ENCODE data around the gene DNMT1.
"Not testable (repeated sequence)": the region's sequence is repeated elsewhere in the genome, so short reads cannot be mapped to it uniquely, and the experiment has no call there.

DNMT1 gene

GRCh38 chr19:10182076-10182475 lies 12.7 kb downstream of the DNMT1 start:
- DNase-seq (ENCODE audit: low spot score), result no peak

GRCh38 chr19:10180459-10180858 lies 14.3 kb downstream of the DNMT1 start:
- DNase-seq (ENCODE audit: low spot score), result no peak

GRCh38 chr19:10180024-10180423 lies 14.7 kb downstream of the DNMT1 start:
- DNase-seq (ENCODE audit: low spot score), result not testable (repeated sequence)

GRCh38 chr19:10173527-10173926 lies 21.2 kb downstream of the DNMT1 start:
- DNase-seq (ENCODE audit: low spot score), result no peak

GRCh38 chr19:10168386-10168948 lies 26.3 kb downstream of the DNMT1 start:
- DNase-seq (ENCODE audit: low spot score), result no peak

GRCh38 chr19:10167459-10167858 lies 27.3 kb downstream of the DNMT1 start:
- DNase-seq (ENCODE audit: low spot score), result no peak

- DNase-seq (ENCODE audit: low spot score), result not testable (repeated sequence)
These were observed 28.3 kb downstream of the DNMT1 start for GRCh38 chr19:10166501-10166900.

- DNase-seq (ENCODE audit: low spot score), result no peak
These were observed 28.7 kb downstream of the DNMT1 start for GRCh38 chr19:10166046-10166445.

- DNase-seq (ENCODE audit: low spot score), result no peak
These were observed 31.2 kb downstream of the DNMT1 start for GRCh38 chr19:10163536-10163935.

- no peak for DNase-seq (ENCODE audit: low spot score)
These were observed 35.1 kb downstream of the DNMT1 start for GRCh38 chr19:10159610-10160009.

- DNase-seq (ENCODE audit: low spot score), result no peak
These were observed 36.3 kb downstream of the DNMT1 start for GRCh38 chr19:10158485-10158884.

- no peak for DNase-seq (ENCODE audit: low spot score)
These were observed 36.7 kb downstream of the DNMT1 start for GRCh38 chr19:10158071-10158470.

- no peak for DNase-seq (ENCODE audit: low spot score)
These were observed 38.9 kb downstream of the DNMT1 start for GRCh38 chr19:10155839-10156238.

- no peak for DNase-seq (ENCODE audit: low spot score)
These were observed 42.7 kb downstream of the DNMT1 start for GRCh38 chr19:10152100-10152499.

GRCh38 chr19:10151521-10151920 lies 43.2 kb downstream of the DNMT1 start:
- DNase-seq (ENCODE audit: low spot score), result no peak

GRCh38 chr19:10149427-10149826 lies 45.3 kb downstream of the DNMT1 start:
- no peak for DNase-seq (ENCODE audit: low spot score)

- DNase-seq (ENCODE audit: low spot score), result no peak
These were observed 48.6 kb downstream of the DNMT1 start for GRCh38 chr19:10146142-10146541.

GRCh38 chr19:10145031-10145430 lies 49.7 kb downstream of the DNMT1 start:
- no peak for DNase-seq (ENCODE audit: low spot score)

GRCh38 chr19:10144361-10144760 lies 50.4 kb downstream of the DNMT1 start:
- DNase-seq (ENCODE audit: low spot score), result no peak

- no peak for DNase-seq (ENCODE audit: low spot score)
These were observed 51.1 kb downstream of the DNMT1 start for GRCh38 chr19:10143681-10144080.

GRCh38 chr19:10142701-10143375 lies 51.9 kb downstream of the DNMT1 start:
- DNase-seq (ENCODE audit: low spot score), result no peak

- DNase-seq (ENCODE audit: low spot score), result no peak
These were observed 52.8 kb downstream of the DNMT1 start for GRCh38 chr19:10141973-10142372.

- DNase-seq (ENCODE audit: low spot score), result no peak
These were observed 53.3 kb downstream of the DNMT1 start for GRCh38 chr19:10141479-10141878.

- DNase-seq (ENCODE audit: low spot score), result no peak
These were observed 54.8 kb downstream of the DNMT1 start for GRCh38 chr19:10139952-10140351.
